IPS DF 6.9 (cell line): Measurements from ENCODE around the gene CUBN.

ENCODE experiments used
- DNase-seq: peaks from one replicate; pipeline ENCODE4 v3.0.0-alpha.2; 2013; ENCODE audit warnings: low read depth, low spot score
- H3K27ac ChIP-seq: one replicate; pipeline ENCODE4 v1.5.1; 2013; ENCODE audit warnings: low read length, control low read depth
- H3K27me3 ChIP-seq: 2 replicates; pipeline ENCODE4 v1.6.1; 2013; ENCODE audit warnings: mild to moderate bottlenecking, low read length; ENCODE audit not compliant: control insufficient read depth, insufficient read depth
- H3K36me3 ChIP-seq: 2 replicates; pipeline ENCODE4 v1.6.1; 2013; ENCODE audit warnings: low read length; ENCODE audit not compliant: control insufficient read depth, insufficient read depth
- H3K4me1 ChIP-seq: 2 replicates; pipeline ENCODE4 v1.6.1; 2013; ENCODE audit warnings: low read length; ENCODE audit not compliant: control insufficient read depth, insufficient read depth
- H3K4me3 ChIP-seq: 2 replicates; pipeline ENCODE4 v1.5.1; 2013; ENCODE audit warnings: mild to moderate bottlenecking, low read length
- H3K9me3 ChIP-seq: 2 replicates; pipeline ENCODE4 v1.6.1; 2013; ENCODE audit warnings: low read length, inconsistent platforms; ENCODE audit not compliant: control insufficient read depth, insufficient read depth
- WGBS: extraction: QIAGEN DNeasy Blood & Tissue Kit; methylation state at CpG from one replicate; pipeline ENCODE4 v1.1.7; 2013; ENCODE audit warnings: mixed read lengths, missing lambda C conversion rate; ENCODE audit not compliant: insufficient read length, insufficient coverage; 5-methylcytosine and 5-hydroxymethylcytosine counted together

The CUBN gene

GRCh38 chr10:17143055-17143690 is 13.6 kb upstream of the CUBN start:
- DNase-seq, result no peak
- no CpG with 5 or more reads among the region's 3 CpGs for WGBS
- no peak overlapping the region for H3K4me3 ChIP-seq
- no peaks in the 10 kb centered on the region for H3K27me3 ChIP-seq
- no peak overlapping the region for H3K27ac ChIP-seq
- no peaks in the 10 kb centered on the region for H3K9me3 ChIP-seq
- no peaks in the 10 kb centered on the region for H3K36me3 ChIP-seq
- H3K4me1 ChIP-seq, result 0 out of 2 replicates have a peak, but pooled peaks cover 1% of the 10 kb centered on the region

DNA sequence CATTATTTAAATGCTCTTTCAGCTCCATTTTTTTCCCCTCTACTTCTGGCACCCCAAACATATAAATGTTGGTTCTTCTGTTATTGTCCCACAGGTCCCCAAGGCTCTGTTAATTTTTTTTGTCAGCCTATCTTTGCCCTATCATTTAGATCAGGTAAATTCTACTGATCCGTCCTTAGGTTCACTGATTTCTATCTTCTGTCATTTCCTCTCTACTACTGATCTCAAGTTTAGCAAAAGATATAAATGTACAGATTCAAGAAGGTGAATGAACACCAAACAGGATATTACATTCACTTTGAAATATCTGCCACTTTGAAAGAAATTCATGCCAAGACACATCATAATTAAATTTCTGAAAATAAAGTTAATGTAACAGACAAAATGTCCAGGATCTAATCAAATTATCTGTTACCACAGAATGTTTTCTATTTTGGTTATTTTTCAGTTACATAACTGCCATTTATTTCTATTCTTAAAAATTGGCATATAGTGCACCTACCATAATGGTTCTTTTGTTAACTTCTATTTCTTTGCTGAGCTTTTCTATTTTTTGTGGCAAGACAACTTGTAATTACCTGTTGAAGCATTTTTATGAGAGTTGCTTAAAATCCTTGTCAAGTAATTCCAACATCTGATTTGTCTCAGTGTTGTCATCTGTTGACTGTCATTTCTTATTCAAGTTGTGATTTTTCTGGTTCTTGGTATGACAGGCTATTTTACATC is 12.1 kb upstream of the CUBN start:
- H3K9me3 ChIP-seq, result no peaks in the 10 kb centered on the region
- no peak for DNase-seq
- H3K27me3 ChIP-seq, result no peaks in the 10 kb centered on the region
- no peak overlapping the region for H3K27ac ChIP-seq
- no peak overlapping the region for H3K4me3 ChIP-seq
- no peaks in the 10 kb centered on the region for H3K4me1 ChIP-seq
- H3K36me3 ChIP-seq, result no peaks in the 10 kb centered on the region
- no CpG with 5 or more reads among the region's 1 CpG for WGBS

DNA sequence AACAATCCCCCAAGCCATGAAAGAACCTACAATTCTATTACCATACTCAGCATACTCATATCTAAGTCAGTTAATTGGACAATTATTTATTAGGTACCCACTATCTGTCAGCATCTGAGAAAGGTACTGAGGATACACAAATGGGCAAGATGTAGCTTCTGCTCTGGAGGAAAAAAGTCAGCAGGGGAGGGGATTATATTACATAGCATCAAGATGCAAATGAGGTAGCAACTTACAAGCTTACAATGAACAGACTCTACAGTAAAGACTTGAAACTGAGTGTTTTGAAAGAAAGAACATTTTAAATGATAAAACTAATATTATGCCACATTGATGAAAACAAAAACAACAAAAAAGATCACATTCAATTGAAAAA is 10.8 kb upstream of the CUBN start:
- H3K27me3 ChIP-seq, result no peaks in the 10 kb centered on the region
- no peak for DNase-seq
- H3K9me3 ChIP-seq, result no peaks in the 10 kb centered on the region
- no peaks in the 10 kb centered on the region for H3K36me3 ChIP-seq
- H3K27ac ChIP-seq, result no peak overlapping the region
- H3K4me1 ChIP-seq, result no peaks in the 10 kb centered on the region
- H3K4me3 ChIP-seq, result no peak overlapping the region

- Histone ChIP-seq H3K36me3 (no peaks in the 10 kb centered on the region), H3K27me3 (no peaks in the 10 kb centered on the region), H3K27ac (no peak overlapping the region), H3K4me3 (no peak overlapping the region), H3K4me1 (peaks cover under 1% of the 10 kb centered on the region; the same call in 1 of the 2 replicates), H3K9me3 (no peaks in the 10 kb centered on the region)
- no peak for DNase-seq
- WGBS, result no CpG with 5 or more reads among the region's 5 CpGs
Observed at GRCh38 chr10:17138460-17139042, 8.9 kb upstream of the CUBN start.

GRCh38 chr10:17134737-17135260 is 5.2 kb upstream of the CUBN start:
- peaks cover 1% of the 10 kb centered on the region; the same call in 1 of the 2 replicates for H3K4me1 ChIP-seq
- no peak for DNase-seq
- H3K27me3 ChIP-seq, result no peaks in the 10 kb centered on the region

DNA sequence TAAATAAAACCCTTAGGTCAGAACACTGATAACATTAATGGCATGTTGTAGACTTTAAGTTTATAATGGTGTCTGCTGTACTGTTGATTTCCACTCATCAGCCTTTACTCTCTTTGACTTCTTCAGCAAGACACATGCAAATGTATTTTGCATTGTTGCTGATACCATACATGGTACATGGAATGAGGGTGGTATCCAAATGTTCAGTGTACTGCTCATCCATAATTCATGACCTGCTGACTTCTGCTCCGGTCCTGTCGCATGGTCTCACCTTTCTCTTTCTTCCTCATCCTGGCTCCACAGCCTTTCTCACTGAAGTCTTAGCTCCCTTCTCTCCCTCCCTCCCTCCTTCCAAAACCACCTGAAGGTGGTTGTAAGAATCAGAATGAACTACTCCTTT is 4.7 kb upstream of the CUBN start:
- no peak for DNase-seq
- H3K27ac ChIP-seq, result no peak overlapping the region
- no CpG with 5 or more reads among the region's 2 CpGs for WGBS

More at GRCh38 chr10:17134737-17135260, 5.2 kb upstream of the CUBN start:
- Histone ChIP-seq H3K9me3 (no peaks in the 10 kb centered on the region), H3K4me3 (no peak overlapping the region), H3K27ac (no peak overlapping the region), H3K36me3 (no peaks in the 10 kb centered on the region)

GRCh38 chr10:17128261-17128660 is 1.4 kb downstream of the CUBN start:
- Histone ChIP-seq H3K36me3 (no peaks in the 10 kb centered on the region), H3K4me1 (no peaks in the 10 kb centered on the region), H3K9me3 (no peaks in the 10 kb centered on the region), H3K27ac (no peak overlapping the region), H3K4me3 (no peak overlapping the region), H3K27me3 (no peaks in the 10 kb centered on the region)
- no CpG with 5 or more reads among the region's 3 CpGs for WGBS
- no peak for DNase-seq

More for the DNA sequence above, 4.7 kb upstream of the CUBN start:
- no peaks in the 10 kb centered on the region for H3K9me3 ChIP-seq
- H3K36me3 ChIP-seq, result no peaks in the 10 kb centered on the region
- H3K4me1 ChIP-seq, result peaks cover 1% of the 10 kb centered on the region; the same call in 1 of the 2 replicates
- no peaks in the 10 kb centered on the region for H3K27me3 ChIP-seq
- no peak overlapping the region for H3K4me3 ChIP-seq

GRCh38 chr10:17126327-17126726 is 3.3 kb downstream of the CUBN start:
- Histone ChIP-seq H3K4me3 (no peak overlapping the region), H3K4me1 (no peaks in the 10 kb centered on the region), H3K27me3 (no peaks in the 10 kb centered on the region), H3K27ac (no peak overlapping the region), H3K36me3 (no peaks in the 10 kb centered on the region), H3K9me3 (no peaks in the 10 kb centered on the region)
- no peak for DNase-seq
- WGBS, result no CpG with 5 or more reads among the region's 5 CpGs

DNA sequence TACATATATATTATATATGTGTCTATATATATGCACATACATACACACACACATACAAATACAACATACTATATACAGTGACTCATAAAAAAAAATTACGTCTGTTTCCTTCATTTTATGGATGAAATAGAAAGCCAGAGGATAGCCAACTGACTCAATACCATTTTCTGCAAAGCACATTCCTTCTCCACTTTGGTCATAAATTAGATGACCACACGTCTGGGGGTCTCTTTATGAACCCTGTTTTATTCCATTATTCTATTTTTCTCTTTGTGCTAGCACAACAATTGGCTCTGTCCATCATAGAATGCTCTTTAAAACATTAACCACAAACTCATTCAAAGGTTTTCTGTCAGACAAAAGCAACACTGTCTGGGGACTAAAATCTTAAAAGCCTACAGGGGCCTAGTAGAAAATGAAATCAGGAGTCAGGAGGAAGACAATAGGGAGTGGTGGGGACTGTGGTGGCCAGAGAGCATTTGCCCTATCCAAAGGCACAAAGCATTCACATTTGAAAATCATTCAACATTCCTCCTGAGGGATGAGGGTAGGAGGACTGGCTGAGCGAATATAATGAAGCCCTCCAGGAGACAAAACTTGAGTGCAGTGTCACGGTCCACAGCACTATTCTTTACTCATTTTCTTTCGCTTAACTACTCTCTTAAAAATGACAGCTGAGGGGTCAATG is 4.3 kb downstream of the CUBN start:
- H3K4me1 ChIP-seq, result no peaks in the 10 kb centered on the region
- H3K27ac ChIP-seq, result no peak overlapping the region
- no peak for DNase-seq
- no peaks in the 10 kb centered on the region for H3K9me3 ChIP-seq
- H3K4me3 ChIP-seq, result no peak overlapping the region
- H3K36me3 ChIP-seq, result no peaks in the 10 kb centered on the region
- no CpG with 5 or more reads among the region's 5 CpGs for WGBS
- no peaks in the 10 kb centered on the region for H3K27me3 ChIP-seq

DNA sequence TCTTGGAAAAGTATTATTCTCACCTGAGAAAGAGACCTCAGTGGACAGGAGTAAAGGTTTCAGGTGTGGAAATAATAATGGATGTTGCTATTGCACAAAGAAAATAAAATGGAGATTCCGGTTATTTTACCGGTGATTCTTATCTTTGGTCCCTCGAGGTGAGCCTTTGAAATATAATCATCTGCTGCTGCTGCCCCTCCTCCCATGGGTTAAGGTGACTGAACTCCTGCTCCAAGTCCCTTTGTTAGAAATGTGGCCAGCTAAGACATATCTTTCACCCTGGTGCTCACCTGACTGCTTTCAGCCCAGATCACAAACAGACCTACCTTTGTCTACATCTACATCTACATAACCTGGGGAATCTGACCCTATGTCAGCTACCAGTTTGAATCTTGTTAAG is 5.7 kb downstream of the CUBN start:
- H3K27me3 ChIP-seq, result no peaks in the 10 kb centered on the region
- WGBS, result no CpG with 5 or more reads among the region's 3 CpGs
- no peaks in the 10 kb centered on the region for H3K4me1 ChIP-seq
- H3K4me3 ChIP-seq, result no peak overlapping the region
- no peaks in the 10 kb centered on the region for H3K9me3 ChIP-seq
- H3K27ac ChIP-seq, result no peak overlapping the region
- H3K36me3 ChIP-seq, result no peaks in the 10 kb centered on the region
- DNase-seq, result no peak
